HUES6 (cell line): ENCODE data around the gene MYD88.

ENCODE experiments used
- H3K27ac ChIP-seq: 2 replicates; pipeline ENCODE4 v1.7.0; 2013; ENCODE audit warnings: low read depth, mild to moderate bottlenecking, low read length, inconsistent platforms
- H3K27me3 ChIP-seq: 2 replicates; pipeline ENCODE4 v1.6.1; 2013; ENCODE audit warnings: low read length; ENCODE audit not compliant: control insufficient read depth, insufficient read depth
- H3K36me3 ChIP-seq: 2 replicates; pipeline ENCODE4 v1.6.1; 2013; ENCODE audit warnings: low read length; ENCODE audit not compliant: control insufficient read depth, insufficient read depth
- H3K4me1 ChIP-seq: 2 replicates; pipeline ENCODE4 v1.6.1; 2013; ENCODE audit warnings: low read length; ENCODE audit not compliant: control insufficient read depth, insufficient read depth
- H3K4me3 ChIP-seq: 2 replicates; pipeline ENCODE4 v1.5.1; 2013; ENCODE audit warnings: low read depth, low read length
- H3K9ac ChIP-seq: one replicate; pipeline ENCODE4 v1.6.1; 2013; ENCODE audit warnings: mild to moderate bottlenecking, low read length
- H3K9me3 ChIP-seq: 2 replicates; pipeline ENCODE4 v1.6.1; 2013; ENCODE audit warnings: low read depth, low read length; ENCODE audit not compliant: control insufficient read depth, insufficient read depth

The MYD88 gene

GRCh38 chr3:38102444-38102814 is 36.0 kb upstream of the MYD88 start:
- Histone ChIP-seq H3K9me3 (peaks cover 3% of the 10 kb centered on the region; the same call in 1 of the 2 replicates), H3K27ac (no peak overlapping the region), H3K36me3 (no peaks in the 10 kb centered on the region), H3K27me3 (no peaks in the 10 kb centered on the region), H3K4me1 (peaks cover 38% of the 10 kb centered on the region), H3K9ac (no peak overlapping the region), H3K4me3 (no peak overlapping the region)

- Histone ChIP-seq H3K36me3 (no peaks in the 10 kb centered on the region), H3K9ac (no peak overlapping the region), H3K4me3 (no peak overlapping the region), H3K27me3 (no peaks in the 10 kb centered on the region), H3K27ac (no peak overlapping the region), H3K9me3 (peaks cover 3% of the 10 kb centered on the region; the same call in 1 of the 2 replicates), H3K4me1 (peaks cover 15% of the 10 kb centered on the region)
These were observed 32.9 kb upstream of the MYD88 start for GRCh38 chr3:38105525-38105924.

GRCh38 chr3:38107911-38108648 is 30.4 kb upstream of the MYD88 start:
- Histone ChIP-seq H3K27ac (no peak overlapping the region), H3K27me3 (no peaks in the 10 kb centered on the region), H3K9ac (no peak overlapping the region), H3K36me3 (no peaks in the 10 kb centered on the region), H3K4me1 (no peaks in the 10 kb centered on the region), H3K4me3 (no peak overlapping the region), H3K9me3 (peaks cover 3% of the 10 kb centered on the region; the same call in 1 of the 2 replicates)

- Histone ChIP-seq H3K4me1 (no peaks in the 10 kb centered on the region), H3K27me3 (no peaks in the 10 kb centered on the region), H3K4me3 (no peak overlapping the region), H3K27ac (no peak overlapping the region), H3K9ac (no peak overlapping the region), H3K36me3 (no peaks in the 10 kb centered on the region), H3K9me3 (peaks cover 3% of the 10 kb centered on the region; the same call in 1 of the 2 replicates)
These were observed 29.5 kb upstream of the MYD88 start for GRCh38 chr3:38108649-38109579.

- no peak overlapping the region for H3K4me3 ChIP-seq
- H3K36me3 ChIP-seq: no peaks in the 10 kb centered on the region
- H3K4me1 ChIP-seq: no peaks in the 10 kb centered on the region
- H3K27me3 ChIP-seq: no peaks in the 10 kb centered on the region
- H3K9ac ChIP-seq: no peak overlapping the region
- no peak overlapping the region for H3K27ac ChIP-seq
- H3K9me3 ChIP-seq: peaks cover 3% of the 10 kb centered on the region; the same call in 1 of the 2 replicates
These were observed 28.7 kb upstream of the MYD88 start for GRCh38 chr3:38109580-38110313.

GRCh38 chr3:38110314-38111050 is 28.0 kb upstream of the MYD88 start:
- Histone ChIP-seq H3K4me1 (no peaks in the 10 kb centered on the region), H3K4me3 (no peak overlapping the region), H3K27me3 (no peaks in the 10 kb centered on the region), H3K9ac (no peak overlapping the region), H3K36me3 (no peaks in the 10 kb centered on the region), H3K9me3 (peaks cover 2% of the 10 kb centered on the region; the same call in 1 of the 2 replicates), H3K27ac (no peak overlapping the region)

GRCh38 chr3:38111201-38111600 is 27.3 kb upstream of the MYD88 start:
- H3K27ac ChIP-seq: no peak overlapping the region
- H3K36me3 ChIP-seq: no peaks in the 10 kb centered on the region
- H3K27me3 ChIP-seq: no peaks in the 10 kb centered on the region
- H3K9me3 ChIP-seq: no peaks in the 10 kb centered on the region; the same call in 1 of the 2 replicates
- H3K4me3 ChIP-seq: no peak overlapping the region
- H3K9ac ChIP-seq: no peak overlapping the region
- H3K4me1 ChIP-seq: no peaks in the 10 kb centered on the region

GRCh38 chr3:38111696-38112377 is 26.6 kb upstream of the MYD88 start:
- H3K9me3 ChIP-seq: no peaks in the 10 kb centered on the region; the same call in 1 of the 2 replicates
- no peaks in the 10 kb centered on the region for H3K36me3 ChIP-seq
- no peak overlapping the region for H3K27ac ChIP-seq
- no peak overlapping the region for H3K4me3 ChIP-seq
- H3K9ac ChIP-seq: no peak overlapping the region
- H3K27me3 ChIP-seq: no peaks in the 10 kb centered on the region
- no peaks in the 10 kb centered on the region for H3K4me1 ChIP-seq

GRCh38 chr3:38112378-38112761 is 26.1 kb upstream of the MYD88 start:
- H3K4me3 ChIP-seq: no peak overlapping the region
- H3K9me3 ChIP-seq: no peaks in the 10 kb centered on the region; the same call in 1 of the 2 replicates
- H3K9ac ChIP-seq: no peak overlapping the region
- no peaks in the 10 kb centered on the region for H3K4me1 ChIP-seq
- no peak overlapping the region for H3K27ac ChIP-seq
- no peaks in the 10 kb centered on the region for H3K36me3 ChIP-seq
- H3K27me3 ChIP-seq: no peaks in the 10 kb centered on the region
